Breast epithelium (tissue), 3 donors: ENCODE results near the gene RAP1B.

Experiments used
- CTCF ChIP-seq, 3 donors: fragments of 450-650 bp; IDR thresholded peaks; one replicate each; pipeline ENCODE4 v1.5.1; 2016 to 2017; ENCODE audit warnings: antibody characterized with exemption in 3 of 3, mild to moderate bottlenecking in 3 of 3, moderate library complexity in 3 of 3
- POLR2A ChIP-seq: fragments of 450-650 bp; IDR thresholded peaks from one replicate; pipeline ENCODE4 v1.6.1; 2016; ENCODE audit warnings: antibody characterized with exemption, mild to moderate bottlenecking, moderate library complexity
- POLR2AphosphoS5 ChIP-seq, 3 donors: sonication (generic); formaldehyde crosslinking; IDR thresholded peaks; one replicate each; pipeline ENCODE4 v1.6.1; 2017; ENCODE audit warnings: antibody characterized with exemption in 3 of 3

GRCh38 chr12:68686595-68687521 is 76.2 kb downstream of the RAP1B start, which contains the start of gene NUP107:
- TF ChIP-seq POLR2A (peak; percentile 54), CTCF (IDR thresholded peaks at IDR 0.05) (peak; percentile 31 to 68 (median 40)), POLR2AphosphoS5 (IDR thresholded peaks at IDR 0.05) (peak; percentile 89 to 95 (median 95))
